ENCODE results near the gene PCED1B.

PCED1B gene

DNA sequence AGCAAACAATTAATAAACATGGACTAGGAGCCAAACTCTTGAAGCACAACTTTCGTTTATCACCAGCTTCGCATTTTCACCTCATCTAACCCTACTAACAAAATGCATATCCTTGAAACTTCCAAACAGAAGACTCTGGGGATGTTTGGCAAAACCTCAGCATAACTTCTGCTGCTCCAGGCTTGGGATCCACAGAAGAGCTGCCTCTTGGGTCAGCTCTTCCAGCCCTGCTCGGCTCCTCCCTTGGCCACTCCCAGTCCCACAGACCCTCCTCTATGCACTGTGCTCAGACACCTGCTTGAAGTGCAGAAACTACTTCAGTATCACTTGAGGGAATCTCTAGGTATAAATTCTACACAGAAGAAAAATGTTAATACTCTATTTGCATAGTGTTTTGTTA, 110.3 kb downstream of the PCED1B start:
- no CpG with 5 or more reads among the region's 3 CpGs for WGBS (ENCODE audit: extremely low coverage, insufficient coverage, low lambda C conversion rate)

DNA sequence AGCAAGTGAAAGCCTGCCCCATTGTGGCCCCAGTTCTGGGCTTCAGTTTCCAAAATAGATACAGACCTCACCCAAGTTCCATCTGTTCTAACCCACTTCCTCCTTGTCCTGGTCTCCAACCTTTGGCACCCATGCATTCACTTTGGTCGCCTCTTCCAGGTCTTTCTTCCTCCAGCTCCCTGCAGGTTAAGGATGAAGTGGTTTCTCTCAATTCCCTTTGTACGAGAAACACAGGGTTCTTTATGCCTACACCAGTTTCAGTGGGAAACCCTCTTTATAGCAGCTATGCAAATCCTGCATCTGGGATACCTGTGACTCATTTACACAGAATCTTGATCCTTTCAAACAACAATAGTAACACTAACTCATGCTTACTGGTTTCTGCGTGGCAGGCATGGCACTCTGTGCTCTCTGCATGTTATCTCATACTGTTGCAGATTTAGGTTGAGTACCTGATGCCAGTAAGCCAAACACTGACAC, 110.9 kb downstream of the PCED1B start:
- Histone ChIP-seq H2AK5ac (ENCODE audit: low read length) (no peak overlapping the region), H3K9ac (ENCODE audit: low read length) (no peak overlapping the region), H3K23ac (ENCODE audit: low read length) (no peak overlapping the region), H3K18ac (ENCODE audit: low read length) (no peak overlapping the region), H3K36me3 (ENCODE audit: control insufficient read depth, insufficient read depth, low read length) (no peaks in the 10 kb centered on the region), H2BK5ac (ENCODE audit: low read length) (no peak overlapping the region), H2BK15ac (replicated peaks; ENCODE audit: low read depth) (no peak overlapping the region), H3K4ac (ENCODE audit: low read depth, low read length) (no peak overlapping the region), H2BK120ac (ENCODE audit: low read depth, low read length) (no peak overlapping the region), H3K4me2 (ENCODE audit: low read length) (no peak overlapping the region), H3K56ac (ENCODE audit: low read length) (no peak overlapping the region), H3K79me1 (ENCODE audit: low read length) (no peaks in the 10 kb centered on the region), H3K79me2 (ENCODE audit: control insufficient read depth, insufficient read depth, low read length) (no peaks in the 10 kb centered on the region), H3K27me3 (ENCODE audit: insufficient read depth, low read length, poor library complexity) (no peaks in the 10 kb centered on the region), H3K4me3 (ENCODE audit: low read length) (no peak overlapping the region), H3K27ac (ENCODE audit: low read depth, low read length) (no peak overlapping the region), H3K4me1 (ENCODE audit: control insufficient read depth, low read depth, low read length) (peaks cover 2% of the 10 kb centered on the region), H4K5ac (ENCODE audit: low read length) (no peak overlapping the region), H4K8ac (ENCODE audit: low read depth, low read length) (no peak overlapping the region)
- peak; percentile 60 for DNase-seq
- no CpG with 5 or more reads among the region's 3 CpGs for WGBS (ENCODE audit: extremely low coverage, insufficient coverage, low lambda C conversion rate)

More for the DNA sequence above, 110.3 kb downstream of the PCED1B start:
- Histone ChIP-seq H4K8ac (ENCODE audit: low read depth, low read length) (no peak overlapping the region), H3K4me3 (ENCODE audit: low read length) (no peak overlapping the region), H3K79me1 (ENCODE audit: low read length) (no peaks in the 10 kb centered on the region), H3K9ac (ENCODE audit: low read length) (no peak overlapping the region), H3K27ac (ENCODE audit: low read depth, low read length) (no peak overlapping the region), H4K5ac (ENCODE audit: low read length) (no peak overlapping the region), H3K36me3 (ENCODE audit: control insufficient read depth, insufficient read depth, low read length) (no peaks in the 10 kb centered on the region), H2AK5ac (ENCODE audit: low read length) (no peak overlapping the region), H3K4ac (ENCODE audit: low read depth, low read length) (no peak overlapping the region), H2BK120ac (ENCODE audit: low read depth, low read length) (no peak overlapping the region), H3K4me2 (ENCODE audit: low read length) (no peak overlapping the region), H2BK5ac (ENCODE audit: low read length) (no peak overlapping the region), H3K27me3 (ENCODE audit: insufficient read depth, low read length, poor library complexity) (no peaks in the 10 kb centered on the region), H2BK15ac (replicated peaks; ENCODE audit: low read depth) (no peak overlapping the region), H3K56ac (ENCODE audit: low read length) (no peak overlapping the region), H3K18ac (ENCODE audit: low read length) (no peak overlapping the region), H3K4me1 (ENCODE audit: control insufficient read depth, low read depth, low read length) (peaks cover 2% of the 10 kb centered on the region), H3K23ac (ENCODE audit: low read length) (no peak overlapping the region), H3K79me2 (ENCODE audit: control insufficient read depth, insufficient read depth, low read length) (no peaks in the 10 kb centered on the region)
- no peak for DNase-seq

DNA sequence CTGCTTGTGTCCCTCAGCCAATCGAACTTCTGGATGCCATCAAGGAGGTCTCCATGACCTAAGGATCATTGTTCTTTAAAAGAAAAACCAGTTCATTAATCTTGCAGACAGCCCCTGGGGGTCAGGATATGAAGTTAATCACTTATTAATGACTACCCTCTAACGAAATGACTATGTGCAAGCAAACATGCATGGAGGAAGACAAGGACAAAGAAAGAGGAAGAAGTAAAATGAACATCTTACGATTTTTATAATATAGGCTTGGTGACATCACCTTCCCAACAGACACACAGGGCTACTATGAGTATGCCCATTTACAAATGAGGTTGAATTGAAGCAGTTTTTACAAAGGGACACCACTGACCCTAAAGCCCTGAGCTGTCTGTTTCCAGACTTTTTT, 111.5 kb downstream of the PCED1B start:
- Histone ChIP-seq H3K23ac (ENCODE audit: low read length) (no peak overlapping the region), H3K4me1 (ENCODE audit: control insufficient read depth, low read depth, low read length) (peaks cover 2% of the 10 kb centered on the region), H2AK5ac (ENCODE audit: low read length) (no peak overlapping the region), H4K5ac (ENCODE audit: low read length) (no peak overlapping the region), H2BK15ac (replicated peaks; ENCODE audit: low read depth) (no peak overlapping the region), H3K27me3 (ENCODE audit: insufficient read depth, low read length, poor library complexity) (no peaks in the 10 kb centered on the region), H3K18ac (ENCODE audit: low read length) (no peak overlapping the region), H3K79me2 (ENCODE audit: control insufficient read depth, insufficient read depth, low read length) (no peaks in the 10 kb centered on the region), H3K36me3 (ENCODE audit: control insufficient read depth, insufficient read depth, low read length) (no peaks in the 10 kb centered on the region), H3K27ac (ENCODE audit: low read depth, low read length) (no peak overlapping the region), H3K4me2 (ENCODE audit: low read length) (no peak overlapping the region), H3K9ac (ENCODE audit: low read length) (no peak overlapping the region), H3K56ac (ENCODE audit: low read length) (no peak overlapping the region), H2BK5ac (ENCODE audit: low read length) (no peak overlapping the region), H2BK120ac (ENCODE audit: low read depth, low read length) (no peak overlapping the region), H4K8ac (ENCODE audit: low read depth, low read length) (no peak overlapping the region), H3K79me1 (ENCODE audit: low read length) (no peaks in the 10 kb centered on the region), H3K4ac (ENCODE audit: low read depth, low read length) (no peak overlapping the region), H3K4me3 (ENCODE audit: low read length) (no peak overlapping the region)
- no CpG with 5 or more reads among the region's 3 CpGs for WGBS (ENCODE audit: extremely low coverage, insufficient coverage, low lambda C conversion rate)
- no peak for DNase-seq

DNA sequence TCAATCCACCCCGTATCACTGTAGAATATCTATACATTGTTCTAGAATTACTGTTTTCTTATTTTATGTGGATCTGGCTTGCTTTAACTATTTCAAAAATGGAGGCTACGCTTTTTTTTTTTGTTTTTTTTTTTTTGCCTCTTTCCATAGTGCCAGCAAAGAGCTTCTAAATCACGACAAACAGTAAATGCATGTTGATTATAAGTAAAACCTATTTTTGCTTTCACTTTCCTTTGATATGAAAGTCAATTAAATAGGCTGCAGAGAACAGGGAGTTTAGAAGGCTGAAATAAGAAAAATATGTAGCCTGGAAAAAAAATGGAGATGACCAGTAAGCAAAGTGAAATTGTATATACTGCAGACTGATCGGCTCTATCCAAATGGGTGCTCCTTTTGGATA, 112.6 kb downstream of the PCED1B start:
- H4K5ac ChIP-seq (ENCODE audit: low read length): no peak overlapping the region
- no peak overlapping the region for H2BK15ac ChIP-seq (replicated peaks; ENCODE audit: low read depth)
- no peak overlapping the region for H3K23ac ChIP-seq (ENCODE audit: low read length)
- no peaks in the 10 kb centered on the region for H3K79me1 ChIP-seq (ENCODE audit: low read length)
- H3K36me3 ChIP-seq (ENCODE audit: control insufficient read depth, insufficient read depth, low read length): no peaks in the 10 kb centered on the region
- no peak for DNase-seq
- H3K4ac ChIP-seq (ENCODE audit: low read depth, low read length): no peak overlapping the region
- no peak overlapping the region for H4K8ac ChIP-seq (ENCODE audit: low read depth, low read length)
- no peak overlapping the region for H3K4me3 ChIP-seq (ENCODE audit: low read length)
- H3K79me2 ChIP-seq (ENCODE audit: control insufficient read depth, insufficient read depth, low read length): no peaks in the 10 kb centered on the region
- H3K4me2 ChIP-seq (ENCODE audit: low read length): no peak overlapping the region
- peaks cover 2% of the 10 kb centered on the region for H3K4me1 ChIP-seq (ENCODE audit: control insufficient read depth, low read depth, low read length)
- H2AK5ac ChIP-seq (ENCODE audit: low read length): no peak overlapping the region
- H3K9ac ChIP-seq (ENCODE audit: low read length): no peak overlapping the region
- no peak overlapping the region for H3K18ac ChIP-seq (ENCODE audit: low read length)
- WGBS (ENCODE audit: extremely low coverage, insufficient coverage, low lambda C conversion rate): no CpG with 5 or more reads among the region's 4 CpGs
- no peaks in the 10 kb centered on the region for H3K27me3 ChIP-seq (ENCODE audit: insufficient read depth, low read length, poor library complexity)
- H3K56ac ChIP-seq (ENCODE audit: low read length): no peak overlapping the region
- no peak overlapping the region for H2BK120ac ChIP-seq (ENCODE audit: low read depth, low read length)
- no peak overlapping the region for H2BK5ac ChIP-seq (ENCODE audit: low read length)
- no peak overlapping the region for H3K27ac ChIP-seq (ENCODE audit: low read depth, low read length)

DNA sequence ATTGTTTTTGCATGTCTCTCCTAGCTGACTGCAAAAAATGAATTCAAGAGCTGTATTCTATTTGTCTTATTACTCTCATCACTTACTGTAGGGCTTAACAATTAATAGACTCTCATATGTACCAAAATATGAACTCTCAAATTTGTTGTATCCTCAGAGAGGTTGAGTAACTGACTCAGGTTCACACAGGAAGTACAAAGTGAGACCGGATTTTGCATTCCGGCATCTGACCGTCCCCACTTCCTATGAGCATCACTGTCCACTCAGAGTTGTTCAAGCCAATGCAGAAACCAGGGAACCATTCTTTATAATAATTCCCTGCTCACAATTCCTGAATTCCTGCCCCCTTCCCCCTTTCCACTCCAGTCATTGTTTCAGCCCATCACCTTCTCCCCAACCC, 113.6 kb downstream of the PCED1B start:
- WGBS (ENCODE audit: extremely low coverage, insufficient coverage, low lambda C conversion rate): no CpG with 5 or more reads among the region's 3 CpGs
- no peak overlapping the region for H3K56ac ChIP-seq (ENCODE audit: low read length)
- H3K27me3 ChIP-seq (ENCODE audit: insufficient read depth, low read length, poor library complexity): no peaks in the 10 kb centered on the region
- no peaks in the 10 kb centered on the region for H3K79me1 ChIP-seq (ENCODE audit: low read length)
- no peak overlapping the region for H4K8ac ChIP-seq (ENCODE audit: low read depth, low read length)
- H2BK120ac ChIP-seq (ENCODE audit: low read depth, low read length): no peak overlapping the region
- H3K36me3 ChIP-seq (ENCODE audit: control insufficient read depth, insufficient read depth, low read length): no peaks in the 10 kb centered on the region
- no peak overlapping the region for H3K4me3 ChIP-seq (ENCODE audit: low read length)
- H3K4ac ChIP-seq (ENCODE audit: low read depth, low read length): peak overlapping the region; percentile 86
- H4K5ac ChIP-seq (ENCODE audit: low read length): no peak overlapping the region
- no peak overlapping the region for H2AK5ac ChIP-seq (ENCODE audit: low read length)
- H3K79me2 ChIP-seq (ENCODE audit: control insufficient read depth, insufficient read depth, low read length): no peaks in the 10 kb centered on the region
- H3K23ac ChIP-seq (ENCODE audit: low read length): no peak overlapping the region
- DNase-seq: no peak
- no peak overlapping the region for H3K4me2 ChIP-seq (ENCODE audit: low read length)
- no peak overlapping the region for H3K9ac ChIP-seq (ENCODE audit: low read length)
- H3K18ac ChIP-seq (ENCODE audit: low read length): peak overlapping the region; percentile 61
- no peak overlapping the region for H2BK5ac ChIP-seq (ENCODE audit: low read length)
- H3K4me1 ChIP-seq (ENCODE audit: control insufficient read depth, low read depth, low read length): peaks cover 2% of the 10 kb centered on the region
- H2BK15ac ChIP-seq (replicated peaks; ENCODE audit: low read depth): peak overlapping the region; percentile 93
- H3K27ac ChIP-seq (ENCODE audit: low read depth, low read length): no peak overlapping the region

DNA sequence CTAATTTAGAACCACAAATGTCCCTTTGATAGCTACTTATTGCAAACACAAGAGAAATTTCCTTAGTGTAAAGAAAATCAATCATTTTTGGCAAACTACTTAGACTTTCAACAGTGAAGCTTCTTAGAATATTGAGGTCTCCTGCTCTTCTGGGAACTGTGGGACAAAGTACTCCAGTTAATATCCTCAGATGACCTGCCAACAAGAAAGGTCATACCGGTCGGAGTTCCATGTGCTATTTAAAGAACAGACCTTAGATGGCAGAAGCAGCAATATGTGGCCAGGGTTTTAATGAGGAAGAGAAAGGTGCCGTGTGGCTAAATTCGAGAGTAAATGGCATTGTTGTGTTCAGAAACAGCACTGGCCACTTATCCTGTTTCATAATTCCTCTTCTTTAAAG, 115.1 kb downstream of the PCED1B start:
- H3K18ac ChIP-seq (ENCODE audit: low read length): peak overlapping the region; percentile 30
- no peaks in the 10 kb centered on the region for H3K4me1 ChIP-seq (ENCODE audit: control insufficient read depth, low read depth, low read length)
- WGBS (ENCODE audit: extremely low coverage, insufficient coverage, low lambda C conversion rate): no CpG with 5 or more reads among the region's 4 CpGs
- H4K8ac ChIP-seq (ENCODE audit: low read depth, low read length): no peak overlapping the region
- H2BK120ac ChIP-seq (ENCODE audit: low read depth, low read length): no peak overlapping the region
- no peak overlapping the region for H3K4me2 ChIP-seq (ENCODE audit: low read length)
- no peaks in the 10 kb centered on the region for H3K36me3 ChIP-seq (ENCODE audit: control insufficient read depth, insufficient read depth, low read length)
- H2BK5ac ChIP-seq (ENCODE audit: low read length): no peak overlapping the region
- no peak overlapping the region for H3K9ac ChIP-seq (ENCODE audit: low read length)
- no peak for DNase-seq
- no peak overlapping the region for H3K4ac ChIP-seq (ENCODE audit: low read depth, low read length)
- H3K79me2 ChIP-seq (ENCODE audit: control insufficient read depth, insufficient read depth, low read length): no peaks in the 10 kb centered on the region
- H3K4me3 ChIP-seq (ENCODE audit: low read length): no peak overlapping the region
- H3K23ac ChIP-seq (ENCODE audit: low read length): no peak overlapping the region
- no peak overlapping the region for H2BK15ac ChIP-seq (replicated peaks; ENCODE audit: low read depth)
- no peaks in the 10 kb centered on the region for H3K27me3 ChIP-seq (ENCODE audit: insufficient read depth, low read length, poor library complexity)
- no peaks in the 10 kb centered on the region for H3K79me1 ChIP-seq (ENCODE audit: low read length)
- no peak overlapping the region for H4K5ac ChIP-seq (ENCODE audit: low read length)
- H2AK5ac ChIP-seq (ENCODE audit: low read length): no peak overlapping the region
- H3K27ac ChIP-seq (ENCODE audit: low read depth, low read length): no peak overlapping the region
- peak overlapping the region; percentile 10 for H3K56ac ChIP-seq (ENCODE audit: low read length)

Measured in mesendoderm (in vitro differentiated cells).